ENCODE data around the gene SLIRP. TPM values are rescaled to one million over a fixed set of nuclear protein-coding genes. Genes with fewer than 3 reads are reported as not detected.

SLIRP gene
- total and polyA plus RNA-seq, 4 experiments from 2014 or later = 37.5 to 334 (median 126) TPM

- Mint-ChIP-seq H3K36me3 (peaks cover 30 to 50% of the 10 kb centered on the region in 2 donors), H3K4me3 (peak overlapping the region in 3 of 8 donors; percentile 5 to 96 (median 11)), H3K4me1 (peaks cover 26 to 52% (median 44%) of the 10 kb centered on the region in 4 donors), H3K9me3 (peaks cover 0 to 5% (median 0%) of the 10 kb centered on the region in 8 donors), H3K27ac (peak overlapping the region in 5 of 7 donors; percentile 0 to 83 (median 12)), H3K27me3 (no peaks in the 10 kb centered on the region)
- ChIA-PET CTCF (ENCODE audit: partially characterized antibody) (no interaction called here), POLR2A (ENCODE audit: partially characterized antibody) (no interaction called here)
- Histone ChIP-seq H3K27ac (ENCODE audit: low read depth, low read length) (no peak overlapping the region), H3K36me3 (ENCODE audit: insufficient read depth, low read length) (peaks cover 25% of the 10 kb centered on the region), H3K27me3 (ENCODE audit: insufficient read depth, low read length) (no peaks in the 10 kb centered on the region), H3K4me3 (ENCODE audit: low read length in 2 of 2) (no peak overlapping the region), H3K4me1 (ENCODE audit: insufficient read depth, low read length) (peaks cover 33% of the 10 kb centered on the region), H3K9me3 (ENCODE audit: control insufficient read depth in 1 of 2, low read length in 2 of 2) (no peaks in the 10 kb centered on the region)
- no peak for DNase-seq
- intact Hi-C loops (cut with micrococcal nuclease) = no loop called here
Observed at GRCh38 chr14:77710364-77710763, 2.5 kb downstream of the SLIRP start.

GRCh38 chr14:77714926-77715325, 7.0 kb downstream of the SLIRP start:
- Mint-ChIP-seq H3K4me3 (no peak overlapping the region), H3K36me3 (peaks cover 38 to 63% of the 10 kb centered on the region in 2 donors), H3K27me3 (no peaks in the 10 kb centered on the region), H3K4me1 (peaks cover 5 to 14% (median 12%) of the 10 kb centered on the region in 4 donors), H3K27ac (peak overlapping the region; percentile 26 to 81 (median 65)), H3K9me3 (no peaks in the 10 kb centered on the region)
- Histone ChIP-seq H3K27ac (ENCODE audit: low read depth, low read length) (no peak overlapping the region), H3K4me1 (ENCODE audit: insufficient read depth, low read length) (peaks cover 5% of the 10 kb centered on the region), H3K9me3 (ENCODE audit: control insufficient read depth in 1 of 2, low read length in 2 of 2) (no peaks in the 10 kb centered on the region), H3K4me3 (ENCODE audit: low read length in 2 of 2) (no peak overlapping the region), H3K36me3 (ENCODE audit: insufficient read depth, low read length) (peaks cover 58% of the 10 kb centered on the region), H3K27me3 (ENCODE audit: insufficient read depth, low read length) (no peaks in the 10 kb centered on the region)
- POLR2A ChIA-PET (ENCODE audit: partially characterized antibody) = interaction anchor here (0.6 kb wide), 1 partner anchor 107 kb away, joined by 3 read pairs; no protein-coding TSS in a partner anchor
- intact Hi-C loops (cut with micrococcal nuclease) = no loop called here
- CTCF ChIA-PET (ENCODE audit: partially characterized antibody) = no interaction called here
- DNase-seq = no peak

GRCh38 chr14:77717608-77718305, 9.9 kb downstream of the SLIRP start:
- Mint-ChIP-seq H3K36me3 (peaks cover 50 to 69% of the 10 kb centered on the region in 2 donors), H3K4me1 (peaks cover 0 to 7% (median 4%) of the 10 kb centered on the region in 4 donors), H3K27me3 (no peaks in the 10 kb centered on the region), H3K27ac (peak overlapping the region in 1 of 7 donors; percentile 9), H3K4me3 (no peak overlapping the region), H3K9me3 (no peaks in the 10 kb centered on the region)
- Histone ChIP-seq H3K36me3 (ENCODE audit: insufficient read depth, low read length) (peaks cover 67% of the 10 kb centered on the region), H3K27ac (ENCODE audit: low read depth, low read length) (no peak overlapping the region), H3K4me1 (ENCODE audit: insufficient read depth, low read length) (no peaks in the 10 kb centered on the region), H3K27me3 (ENCODE audit: insufficient read depth, low read length) (no peaks in the 10 kb centered on the region), H3K9me3 (ENCODE audit: control insufficient read depth in 1 of 2, low read length in 2 of 2) (no peaks in the 10 kb centered on the region), H3K4me3 (ENCODE audit: low read length in 2 of 2) (no peak overlapping the region)
- CTCF ChIA-PET (ENCODE audit: partially characterized antibody) = no interaction called here
- intact Hi-C loops (cut with micrococcal nuclease) = no loop called here
- no peak for DNase-seq
- POLR2A ChIA-PET (ENCODE audit: partially characterized antibody) = no interaction called here

- H3K36me3 ChIP-seq (ENCODE audit: insufficient read depth, low read length) = peaks cover 75% of the 10 kb centered on the region
- no peaks in the 10 kb centered on the region for H3K9me3 ChIP-seq (ENCODE audit: control insufficient read depth in 1 of 2, low read length in 2 of 2)
- H3K4me3 ChIP-seq (ENCODE audit: low read length in 2 of 2) = no peak overlapping the region
- POLR2A ChIA-PET (ENCODE audit: partially characterized antibody) = interaction anchor here (2.2 kb wide), 1 partner anchor 13 kb away, joined by 7 read pairs; the partner anchor contains the start of gene SLIRP
- CTCF ChIA-PET (ENCODE audit: partially characterized antibody) = no interaction called here
- H3K4me1 ChIP-seq (ENCODE audit: insufficient read depth, low read length) = no peaks in the 10 kb centered on the region
- Mint-ChIP-seq H3K36me3 (peaks cover 44 to 72% of the 10 kb centered on the region in 2 donors), H3K27me3 (no peaks in the 10 kb centered on the region), H3K4me1 (peaks cover 0 to 2% (median 0%) of the 10 kb centered on the region in 4 donors), H3K9me3 (no peaks in the 10 kb centered on the region), H3K27ac (no peak overlapping the region), H3K4me3 (no peak overlapping the region)
- no peaks in the 10 kb centered on the region for H3K27me3 ChIP-seq (ENCODE audit: insufficient read depth, low read length)
- DNase-seq = no peak
- no peak overlapping the region for H3K27ac ChIP-seq (ENCODE audit: low read depth, low read length)
- intact Hi-C loops (cut with micrococcal nuclease) = no loop called here
Observed at GRCh38 chr14:77721437-77721836, 13.5 kb downstream of the SLIRP start.

GRCh38 chr14:77722301-77722700, 14.4 kb downstream of the SLIRP start:
- no peak overlapping the region for H3K27ac Mint-ChIP-seq
- H3K36me3 Mint-ChIP-seq = peaks cover 43 to 77% of the 10 kb centered on the region in 2 donors

GRCh38 chr14:77730976-77731497, 23.1 kb downstream of the SLIRP start:
- Histone ChIP-seq H3K4me1 (ENCODE audit: insufficient read depth, low read length) (no peaks in the 10 kb centered on the region), H3K36me3 (ENCODE audit: insufficient read depth, low read length) (peaks cover 88% of the 10 kb centered on the region), H3K9me3 (ENCODE audit: control insufficient read depth in 1 of 2, low read length in 2 of 2) (no peaks in the 10 kb centered on the region), H3K4me3 (ENCODE audit: low read length in 2 of 2) (no peak overlapping the region), H3K27me3 (ENCODE audit: insufficient read depth, low read length) (no peaks in the 10 kb centered on the region), H3K27ac (ENCODE audit: low read depth, low read length) (no peak overlapping the region)
- Mint-ChIP-seq H3K4me1 (peaks cover 0 to 6% (median 3%) of the 10 kb centered on the region in 4 donors), H3K27me3 (no peaks in the 10 kb centered on the region), H3K9me3 (no peaks in the 10 kb centered on the region), H3K36me3 (peaks cover 61 to 84% of the 10 kb centered on the region in 2 donors), H3K27ac (peak overlapping the region in 3 of 7 donors; percentile 42 to 76 (median 47)), H3K4me3 (no peak overlapping the region)
- CTCF ChIA-PET (ENCODE audit: partially characterized antibody) = interaction anchor here (0.9 kb wide), 1 partner anchor 12 kb away, joined by 3 read pairs; no protein-coding TSS in a partner anchor
- DNase-seq = no peak
- intact Hi-C loops (cut with micrococcal nuclease) = no loop called here
- POLR2A ChIA-PET (ENCODE audit: partially characterized antibody) = interaction anchor here (0.6 kb wide), 1 partner anchor 50 kb away, joined by 3 read pairs; no protein-coding TSS in a partner anchor

More at GRCh38 chr14:77722301-77722700, 14.4 kb downstream of the SLIRP start:
- H3K4me1 Mint-ChIP-seq = peaks cover 0 to 2% (median 0%) of the 10 kb centered on the region in 4 donors
- H3K9me3 ChIP-seq (ENCODE audit: control insufficient read depth in 1 of 2, low read length in 2 of 2) = no peaks in the 10 kb centered on the region
- DNase-seq = no peak
- H3K4me1 ChIP-seq (ENCODE audit: insufficient read depth, low read length) = no peaks in the 10 kb centered on the region
- no peak overlapping the region for H3K27ac ChIP-seq (ENCODE audit: low read depth, low read length)
- ChIA-PET POLR2A (ENCODE audit: partially characterized antibody) (no interaction called here), CTCF (ENCODE audit: partially characterized antibody) (no interaction called here)
- peaks cover 80% of the 10 kb centered on the region for H3K36me3 ChIP-seq (ENCODE audit: insufficient read depth, low read length)
- H3K9me3 Mint-ChIP-seq = no peaks in the 10 kb centered on the region
- no peaks in the 10 kb centered on the region for H3K27me3 ChIP-seq (ENCODE audit: insufficient read depth, low read length)
- H3K27me3 Mint-ChIP-seq = no peaks in the 10 kb centered on the region
- intact Hi-C loops (cut with micrococcal nuclease) = no loop called here
- no peak overlapping the region for H3K4me3 ChIP-seq (ENCODE audit: low read length in 2 of 2)
- H3K4me3 Mint-ChIP-seq = no peak overlapping the region

GRCh38 chr14:77738559-77739250, 30.8 kb downstream of the SLIRP start:
- Histone ChIP-seq H3K36me3 (ENCODE audit: insufficient read depth, low read length) (peaks cover 45% of the 10 kb centered on the region), H3K27ac (ENCODE audit: low read depth, low read length) (peak overlapping the region; percentile 13), H3K4me3 (ENCODE audit: low read length in 2 of 2) (no peak overlapping the region), H3K4me1 (ENCODE audit: insufficient read depth, low read length) (peaks cover 11% of the 10 kb centered on the region), H3K27me3 (ENCODE audit: insufficient read depth, low read length) (no peaks in the 10 kb centered on the region), H3K9me3 (ENCODE audit: control insufficient read depth in 1 of 2, low read length in 2 of 2) (no peaks in the 10 kb centered on the region)
- Mint-ChIP-seq H3K9me3 (no peaks in the 10 kb centered on the region), H3K36me3 (peaks cover 35 to 66% of the 10 kb centered on the region in 2 donors), H3K27ac (peak overlapping the region; percentile 30 to 88 (median 81)), H3K4me3 (peak overlapping the region in 5 of 8 donors; percentile 22 to 61 (median 31)), H3K27me3 (no peaks in the 10 kb centered on the region), H3K4me1 (peaks cover 18 to 40% (median 29%) of the 10 kb centered on the region in 4 donors)
- peak in 3 of 5 donors; percentile 4 to 46 (median 18) for DNase-seq
- intact Hi-C loops (cut with micrococcal nuclease) = no loop called here
- ChIA-PET CTCF (ENCODE audit: partially characterized antibody) (no interaction called here), POLR2A (ENCODE audit: partially characterized antibody) (no interaction called here)

All from CD4-positive, alpha-beta memory T cell (primary cell).